Upper lobe of left lung (tissue), 4 donors: ENCODE data around the gene TSSK2.

Experiments
- POLR2A ChIP-seq, 4 donors: fragments of 450-650 bp; IDR thresholded peaks; one replicate each; pipeline ENCODE4 v1.5.1; 2016 to 2017; ENCODE audit warnings: antibody characterized with exemption in 4 of 4, mild to moderate bottlenecking in 2 of 4
- TF ChIP-seq, protein P1 (sequence below), 6 experiments: fragments of 450-650 bp in 4 of 6; fragments of 200-600 bp in 2 of 6; sonication (generic) in 2 of 6; IDR thresholded peaks; one replicate each; pipeline ENCODE4 v1.5.1; 2016 to 2019; ENCODE audit warnings: antibody characterized with exemption in 6 of 6

DNA sequence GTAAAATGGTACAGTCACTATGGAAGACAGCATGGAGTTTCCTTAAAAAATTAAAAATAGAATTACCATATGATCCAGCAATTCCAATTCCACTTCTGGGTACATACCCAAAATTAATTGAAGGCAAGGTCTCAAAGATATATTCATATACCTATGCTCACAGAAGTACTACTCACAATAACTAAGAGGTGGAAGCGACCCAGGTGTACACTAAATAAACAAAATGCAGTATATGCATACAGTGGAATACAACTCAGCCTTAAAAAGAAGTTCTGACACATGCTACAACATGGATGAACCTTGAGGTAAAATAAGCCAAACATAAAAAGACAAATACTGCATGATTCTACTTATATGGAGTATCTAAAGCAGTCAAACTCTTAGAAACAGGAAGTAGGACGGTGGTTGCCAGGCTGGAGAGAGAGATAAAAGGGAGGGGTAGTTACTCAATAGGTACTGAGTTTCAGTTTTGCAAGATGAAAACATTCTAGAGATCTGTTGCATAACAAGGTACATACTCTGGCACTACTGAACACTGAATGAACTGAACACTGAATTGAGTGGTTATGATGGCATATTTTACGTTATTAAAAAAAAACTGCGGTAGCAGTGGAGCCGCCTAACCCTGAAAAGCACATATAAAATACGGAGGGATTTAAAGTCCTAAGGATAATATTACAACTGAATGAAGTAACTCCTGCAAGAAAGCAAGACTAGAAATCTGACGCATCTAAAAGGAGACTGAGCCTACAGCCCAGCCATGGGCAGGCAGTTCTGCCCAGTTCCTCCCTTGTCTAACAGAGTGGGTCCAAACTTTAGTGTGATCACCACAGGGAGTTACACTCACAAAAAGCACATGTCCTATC, 21.7 kb upstream of the TSSK2 start:
- TF ChIP-seq POLR2A (IDR thresholded peaks at IDR 0.05): no peak
- TF ChIP-seq, protein P1, sequence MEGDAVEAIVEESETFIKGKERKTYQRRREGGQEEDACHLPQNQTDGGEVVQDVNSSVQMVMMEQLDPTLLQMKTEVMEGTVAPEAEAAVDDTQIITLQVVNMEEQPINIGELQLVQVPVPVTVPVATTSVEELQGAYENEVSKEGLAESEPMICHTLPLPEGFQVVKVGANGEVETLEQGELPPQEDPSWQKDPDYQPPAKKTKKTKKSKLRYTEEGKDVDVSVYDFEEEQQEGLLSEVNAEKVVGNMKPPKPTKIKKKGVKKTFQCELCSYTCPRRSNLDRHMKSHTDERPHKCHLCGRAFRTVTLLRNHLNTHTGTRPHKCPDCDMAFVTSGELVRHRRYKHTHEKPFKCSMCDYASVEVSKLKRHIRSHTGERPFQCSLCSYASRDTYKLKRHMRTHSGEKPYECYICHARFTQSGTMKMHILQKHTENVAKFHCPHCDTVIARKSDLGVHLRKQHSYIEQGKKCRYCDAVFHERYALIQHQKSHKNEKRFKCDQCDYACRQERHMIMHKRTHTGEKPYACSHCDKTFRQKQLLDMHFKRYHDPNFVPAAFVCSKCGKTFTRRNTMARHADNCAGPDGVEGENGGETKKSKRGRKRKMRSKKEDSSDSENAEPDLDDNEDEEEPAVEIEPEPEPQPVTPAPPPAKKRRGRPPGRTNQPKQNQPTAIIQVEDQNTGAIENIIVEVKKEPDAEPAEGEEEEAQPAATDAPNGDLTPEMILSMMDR (IDR thresholded peaks at IDR 0.05): no peak
